Keratinocyte (primary cell): Measurements from ENCODE around the gene SAMD8. TPM values are rescaled to one million over a fixed set of nuclear protein-coding genes. Genes with fewer than 3 reads are reported as not detected.
A peak's percentile ranks its signal among the peaks of the same experiment; 100 is the strongest.

Experiments
- DNase-seq: peaks from one replicate; pipeline ENCODE4 v3.0.0-alpha.2; 2011; ENCODE audit warnings: low read depth, missing footprints, low spot score
- FAIRE-seq: peaks from 2 replicates; lab custom pipeline; 2011; peaks lifted over from hg19 to GRCh38; lab: Jason Lieb, UNC
- H2AFZ ChIP-seq: 2 replicates; pipeline ENCODE4 v1.6.0; 2012; ENCODE audit warnings: low read length, control low read depth, inconsistent platforms; ENCODE audit not compliant: control insufficient read depth
- H3K27ac ChIP-seq: 2 replicates; pipeline ENCODE4 v1.5.1; 2011; ENCODE audit warnings: low read length; ENCODE audit not compliant: control insufficient read depth, insufficient read depth
- H3K27me3 ChIP-seq: 3 replicates; pipeline ENCODE4 v1.6.0; 2011; ENCODE audit warnings: low read length; ENCODE audit not compliant: control insufficient read depth, insufficient read depth; ENCODE audit errors: extremely low read depth
- H3K36me3 ChIP-seq, 2 experiments: 2 replicates in 1 of 2; 3 replicates in 1 of 2; pipeline ENCODE4 v1.5.1; 2011; ENCODE audit warnings: low read length in 2 of 2, mild to moderate bottlenecking in 1 of 2; ENCODE audit not compliant: control insufficient read depth in 2 of 2, insufficient read depth in 2 of 2; ENCODE audit errors: extremely low read depth in 1 of 2
- H3K4me1 ChIP-seq: 3 replicates; pipeline ENCODE4 v1.5.1; 2011; ENCODE audit warnings: low read length; ENCODE audit not compliant: control insufficient read depth, insufficient read depth; ENCODE audit errors: extremely low read depth
- H3K4me2 ChIP-seq: 3 replicates; pipeline ENCODE4 v1.6.0; 2011; ENCODE audit warnings: low read depth, low read length; ENCODE audit not compliant: control insufficient read depth, insufficient read depth; ENCODE audit errors: extremely low read depth
- H3K4me3 ChIP-seq, 3 experiments: fragments of 200-600 bp in 1 of 3; sonication (generic) in 1 of 3; 2 replicates in 2 of 3; 3 replicates in 1 of 3; pipeline ENCODE4 v1.5.1; 2011 to 2016; ENCODE audit warnings: low read length in 3 of 3, mild to moderate bottlenecking in 3 of 3, control low read depth in 2 of 3, inconsistent platforms in 1 of 3, low read depth in 1 of 3, mixed read lengths in 1 of 3, mixed run types in 1 of 3, moderate library complexity in 1 of 3; ENCODE audit not compliant: control insufficient read depth in 2 of 3, insufficient read depth in 2 of 3; ENCODE audit errors: extremely low read depth in 1 of 3
- H3K79me2 ChIP-seq: 2 replicates; pipeline ENCODE4 v1.6.0; 2012; ENCODE audit warnings: low read length; ENCODE audit not compliant: control insufficient read depth, insufficient read depth
- H3K9ac ChIP-seq: 3 replicates; pipeline ENCODE4 v1.6.0; 2011; ENCODE audit warnings: low read length; ENCODE audit not compliant: control insufficient read depth, insufficient read depth; ENCODE audit errors: extremely low read depth
- H3K9me1 ChIP-seq: 3 replicates; pipeline ENCODE4 v1.6.0; 2011; ENCODE audit warnings: low read length; ENCODE audit not compliant: control insufficient read depth, insufficient read depth; ENCODE audit errors: extremely low read depth
- H3K9me3 ChIP-seq: 2 replicates; pipeline ENCODE4 v1.5.1; 2012; ENCODE audit warnings: low read depth, low read length; ENCODE audit not compliant: control insufficient read depth
- H4K20me1 ChIP-seq: 3 replicates; pipeline ENCODE4 v1.6.0; 2011; ENCODE audit warnings: low read length; ENCODE audit not compliant: control insufficient read depth, insufficient read depth; ENCODE audit errors: extremely low read depth
- CTCF ChIP-seq, 3 experiments: IDR thresholded peaks in 1 of 3; conservative IDR thresholded peaks in 1 of 3; optimal IDR thresholded peaks in 1 of 3; 2 replicates in 2 of 3; 3 replicates in 1 of 3; pipeline versions ENCODE3 to v1.5.1; 2011; ENCODE audit warnings: low read length in 3 of 3, mild to moderate bottlenecking in 3 of 3, moderate library complexity in 2 of 3, control low read depth in 1 of 3, inconsistent platforms in 1 of 3; ENCODE audit not compliant: insufficient read depth in 2 of 3; ENCODE audit errors: extremely low read depth in 1 of 3
- EZH2 ChIP-seq: IDR thresholded peaks from one replicate; pipeline ENCODE4 v1.6.1; 2012; ENCODE audit warnings: inconsistent platforms, mild to moderate bottlenecking, low read length, moderate library complexity
- dilution Hi-C: fragments of 300-500 bp; cut with MboI; formaldehyde crosslinking; loops from one replicate; pipeline ENCODE4 v1.7.0; 2020; ENCODE audit warnings: low sequenced_read_pairs; ENCODE audit not compliant: extremely low pct_ligation_motif_present
- polyA plus RNA-seq, 5 experiments: library from polyadenylated mRNA; depleted of rRNA in 3 of 5; stranded (reverse) in 3 of 5; stranded (forward) in 1 of 5; unstranded in 1 of 5; fragments of >200 nt; gene quantifications; 1 replicate in 1 of 5; 2 replicates in 3 of 5; 3 replicates in 1 of 5; pipeline versions ENCODE4 v1.2.1 to v1.2.3, GENCODE V29; 2011 to 2012; ENCODE audit warnings: missing spikeins in 2 of 5, low read depth in 1 of 5, low replicate concordance in 1 of 5

Gene SAMD8
- polyA plus RNA-seq, 1 donor (not counting 4 experiments of a cell fraction or from before 2014, with no cell fraction given) = 31.7 TPM

- FAIRE-seq = no peak
- Histone ChIP-seq H3K4me3 (no peak overlapping the region), H4K20me1 (no peaks in the 10 kb centered on the region), H3K79me2 (no peaks in the 10 kb centered on the region), H3K27ac (no peak overlapping the region), H3K4me2 (no peak overlapping the region), H3K4me1 (peaks cover 24% of the 10 kb centered on the region), H3K9me3 (no peaks in the 10 kb centered on the region), H3K9me1 (no peaks in the 10 kb centered on the region), H2AFZ (peak overlapping the region; percentile 24), H3K9ac (no peak overlapping the region), H3K27me3 (no peaks in the 10 kb centered on the region), H3K36me3 (no peaks in the 10 kb centered on the region)
- no peak for TF ChIP-seq EZH2
- no peak for TF ChIP-seq CTCF (optimal IDR thresholded peaks at IDR 0.05 in 1 of 3, IDR thresholded peaks at IDR 0.05 in 1 of 3, conservative IDR thresholded peaks at IDR 0.05 in 1 of 3; ENCODE audit: extremely low read depth in 1 of 3, insufficient read depth in 2 of 3, low read length in 3 of 3)
- DNase-seq = no peak
- dilution Hi-C loops = no loop called here
Measured at GRCh38 chr10:75102830-75103673, 8.4 kb upstream of the SAMD8 start.

- Histone ChIP-seq H3K79me2 (no peaks in the 10 kb centered on the region), H3K4me2 (no peak overlapping the region), H3K36me3 (no peaks in the 10 kb centered on the region), H3K4me1 (peaks cover 32% of the 10 kb centered on the region), H3K27me3 (no peaks in the 10 kb centered on the region), H3K4me3 (no peak overlapping the region), H3K9ac (no peak overlapping the region), H2AFZ (no peak overlapping the region), H4K20me1 (no peaks in the 10 kb centered on the region), H3K9me3 (no peaks in the 10 kb centered on the region), H3K9me1 (no peaks in the 10 kb centered on the region), H3K27ac (no peak overlapping the region)
- no peak for DNase-seq
- FAIRE-seq = no peak
- dilution Hi-C loops = no loop called here
- TF ChIP-seq CTCF (optimal IDR thresholded peaks at IDR 0.05 in 1 of 3, IDR thresholded peaks at IDR 0.05 in 1 of 3, conservative IDR thresholded peaks at IDR 0.05 in 1 of 3; ENCODE audit: extremely low read depth in 1 of 3, insufficient read depth in 2 of 3, low read length in 3 of 3) = no peak
- TF ChIP-seq EZH2 = no peak
Measured at GRCh38 chr10:75103881-75104686, 7.4 kb upstream of the SAMD8 start.
